GM12892 (cell line): ENCODE data around the gene P2RX5.
A peak's percentile ranks its signal among the peaks of the same experiment; 100 is the strongest.

Experiments
- DNase-seq: peaks from one replicate; pipeline ENCODE4 v3.0.0; 2011; ENCODE audit not compliant: insufficient read length
- FAIRE-seq: peaks from 2 replicates; lab custom pipeline; 2011; peaks lifted over from hg19 to GRCh38; lab: Jason Lieb, UNC
- POLR2A ChIP-seq: IDR thresholded peaks from 2 replicates; pipeline ENCODE4 v1.6.1; 2011; ENCODE audit warnings: low read depth, low read length, control low read depth
- POLR2AphosphoS5 ChIP-seq: IDR thresholded peaks from 2 replicates; pipeline ENCODE4 v1.6.1; 2011; ENCODE audit warnings: low read depth, low read length, control low read depth
- TAF1 ChIP-seq: IDR thresholded peaks from 2 replicates; pipeline ENCODE4 v1.6.1; 2011; ENCODE audit warnings: low read depth, mild to moderate bottlenecking, control low read depth, low read length, borderline replicate concordance

P2RX5 gene

DNA sequence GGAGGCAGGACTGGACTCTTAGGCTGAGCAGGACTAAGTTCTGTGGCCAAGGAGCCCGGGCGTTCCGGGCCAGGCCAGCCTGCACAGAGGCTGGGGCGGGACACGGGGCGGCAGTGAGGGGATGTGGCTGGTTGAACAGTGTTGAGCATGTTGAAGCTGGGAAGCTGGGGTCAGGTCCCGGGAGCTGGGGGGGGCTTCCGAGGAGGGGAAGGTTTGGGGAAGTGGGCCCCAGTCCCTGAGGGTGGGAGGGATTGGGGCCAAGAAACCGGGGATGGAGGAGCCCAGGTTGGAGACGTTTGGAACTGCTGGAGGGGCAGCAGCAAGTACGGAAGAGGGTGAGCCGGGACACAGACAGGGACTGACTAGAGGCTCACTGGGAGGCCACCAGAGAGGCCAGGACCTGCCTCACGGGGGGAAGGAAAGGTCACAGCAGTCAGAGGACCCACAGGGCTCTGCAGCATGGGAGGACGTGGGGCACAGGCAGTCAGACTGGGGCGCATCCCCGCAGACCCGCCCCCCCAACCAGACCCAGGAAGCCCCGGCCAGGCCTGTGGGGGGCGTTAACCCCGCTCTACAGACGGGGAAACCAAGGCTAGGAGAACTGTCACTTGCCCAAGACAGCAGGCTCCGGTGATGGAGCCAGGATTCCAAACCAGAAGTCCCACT is 37.0 kb downstream of the P2RX5 start:
- FAIRE-seq (no peak), DNase-seq (no peak)
- no peak for TF ChIP-seq TAF1
- no peak for TF ChIP-seq POLR2AphosphoS5
- TF ChIP-seq POLR2A: no peak

DNA sequence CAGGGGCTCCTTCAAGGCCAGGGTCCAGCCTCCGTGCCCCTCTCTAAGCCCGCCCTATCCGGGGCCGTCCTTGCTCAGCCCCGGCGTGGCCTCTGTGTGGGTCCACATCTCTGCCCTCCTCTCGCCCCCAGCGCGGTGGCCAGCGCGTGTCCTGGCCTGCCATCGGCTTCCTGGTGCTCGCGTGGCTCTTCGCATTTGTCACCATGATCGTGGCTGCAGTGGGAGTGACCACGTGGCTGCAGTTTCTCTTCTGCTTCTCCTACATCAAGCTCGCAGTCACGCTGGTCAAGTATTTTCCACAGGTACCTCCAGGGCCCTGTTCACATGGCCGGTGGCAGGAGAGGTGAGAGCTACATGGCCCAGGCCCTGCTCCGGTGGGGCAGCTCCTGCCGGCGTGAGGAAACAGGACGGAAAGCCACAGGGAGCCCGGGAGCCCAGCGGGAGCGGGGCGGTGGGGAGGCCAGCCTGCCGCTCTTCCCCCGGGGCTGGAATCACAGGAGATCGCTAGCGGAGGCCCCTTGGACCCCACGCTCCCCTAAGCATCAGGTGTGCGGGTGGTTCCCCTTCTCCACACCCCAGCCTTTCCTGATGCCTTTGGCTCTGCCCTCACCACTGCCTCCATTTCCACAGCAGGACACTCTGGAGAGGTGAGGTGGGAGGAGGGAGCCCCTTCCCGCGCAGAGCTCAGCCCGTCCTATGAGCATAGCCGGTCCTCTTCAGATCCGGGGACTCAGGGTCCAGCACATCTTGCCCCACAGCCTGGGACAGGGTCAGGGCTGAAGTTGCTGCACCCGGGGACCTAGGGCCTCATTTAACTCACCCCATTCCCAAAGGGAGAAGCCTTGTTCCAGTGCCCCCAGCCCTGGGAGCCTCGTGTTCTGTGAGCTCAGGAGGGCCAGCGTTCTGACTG is 37.8 kb downstream of the P2RX5 start:
- FAIRE-seq (no peak), DNase-seq (no peak)
- no peak for TF ChIP-seq POLR2A
- no peak for TF ChIP-seq POLR2AphosphoS5
- TF ChIP-seq TAF1: no peak

DNA sequence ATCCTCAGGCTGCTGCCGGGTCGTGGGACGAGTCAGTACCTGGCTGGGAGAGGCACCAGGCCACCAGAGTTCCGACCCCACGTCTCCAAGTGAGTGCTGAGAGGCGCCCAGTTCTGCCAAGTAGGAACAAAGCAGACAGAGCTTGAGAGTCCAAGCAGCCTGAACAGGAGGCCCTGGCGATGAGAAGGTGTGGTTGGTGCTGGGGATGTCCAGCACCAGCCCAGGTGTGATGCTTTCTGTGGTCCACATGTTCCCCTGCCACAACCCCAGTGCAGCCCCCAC is 38.4 kb downstream of the P2RX5 start:
- no peak for FAIRE-seq
- no peak for TF ChIP-seq POLR2AphosphoS5
- TF ChIP-seq POLR2A: no peak
- no peak for TF ChIP-seq TAF1
- DNase-seq: no peak

DNA sequence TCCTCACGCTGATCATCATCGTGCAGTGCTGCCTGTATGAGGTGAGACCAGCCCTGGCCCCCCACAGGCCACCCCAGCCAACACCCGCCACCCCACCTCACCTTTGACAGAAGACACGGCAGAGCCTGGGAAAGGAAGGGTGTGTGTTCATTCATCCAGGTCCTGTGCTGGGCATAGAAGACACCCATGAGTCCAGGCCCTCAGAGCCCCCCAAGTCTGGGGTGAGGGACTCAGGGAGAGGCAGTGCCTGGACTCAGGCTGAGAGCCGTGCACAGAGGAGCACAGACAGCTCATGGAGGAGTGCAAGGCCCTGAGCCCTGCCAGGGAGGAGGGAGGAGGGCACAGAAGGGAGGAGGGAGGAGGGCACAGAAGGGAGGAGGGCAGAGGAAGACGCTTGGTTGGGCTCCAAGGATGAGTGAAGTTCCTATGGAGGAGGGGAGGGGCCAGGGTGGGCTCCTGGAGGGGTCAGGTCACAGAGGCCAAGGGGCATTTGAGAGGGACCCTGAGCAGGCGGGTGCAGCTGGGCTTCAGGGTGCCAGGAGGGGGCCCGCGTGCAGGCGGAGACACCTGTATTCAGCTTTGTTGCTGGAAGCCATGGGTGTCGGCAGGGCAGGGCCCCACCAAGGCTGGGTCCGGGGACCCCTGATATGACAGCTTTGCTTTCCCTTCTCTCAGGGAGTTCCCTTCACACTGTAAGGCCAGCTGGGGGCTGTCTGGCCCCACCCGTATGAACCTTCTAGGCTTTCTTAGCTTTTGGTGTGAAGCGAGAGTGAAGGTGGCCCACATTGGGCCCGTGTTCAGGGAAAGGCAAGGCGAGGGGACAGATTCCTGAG is 39.0 kb downstream of the P2RX5 start:
- no peak for FAIRE-seq
- no peak for DNase-seq
- no peak for TF ChIP-seq POLR2A

- DNase-seq: no peak
- FAIRE-seq: no peak
- no peak for TF ChIP-seq TAF1
- TF ChIP-seq POLR2A: no peak
- no peak for TF ChIP-seq POLR2AphosphoS5
Observed at GRCh38 chr17:3656353-3656752, 39.6 kb downstream of the P2RX5 start.

DNA sequence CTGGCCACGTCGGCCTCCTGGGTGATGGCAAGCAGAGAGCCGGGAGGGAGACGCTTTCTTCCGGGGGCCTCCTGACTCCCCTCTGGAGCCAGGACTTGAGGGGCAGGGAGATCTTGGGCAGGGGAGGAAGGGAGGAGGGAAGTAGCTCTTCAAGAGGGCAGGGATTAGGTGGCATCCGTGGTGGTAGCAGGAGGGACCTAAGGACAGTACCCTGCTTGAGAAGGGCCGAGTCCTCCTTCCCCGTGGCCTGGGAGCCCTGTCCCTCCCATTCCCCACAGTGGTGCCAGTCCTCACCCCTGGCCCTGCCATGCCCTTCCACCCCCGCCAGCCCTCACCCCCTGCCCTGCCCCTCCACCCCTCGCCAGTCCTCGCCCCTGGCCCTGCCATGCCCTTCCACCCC is 40.2 kb downstream of the P2RX5 start:
- DNase-seq (no peak), FAIRE-seq (no peak)
- no peak for TF ChIP-seq POLR2A
- no peak for TF ChIP-seq POLR2AphosphoS5
- TF ChIP-seq TAF1: no peak

GRCh38 chr17:3647769-3648555 is 48.0 kb downstream of the P2RX5 start:
- TF ChIP-seq POLR2A (no peak), POLR2AphosphoS5 (no peak), TAF1 (no peak)
- DNase-seq (no peak), FAIRE-seq (no peak)

DNA sequence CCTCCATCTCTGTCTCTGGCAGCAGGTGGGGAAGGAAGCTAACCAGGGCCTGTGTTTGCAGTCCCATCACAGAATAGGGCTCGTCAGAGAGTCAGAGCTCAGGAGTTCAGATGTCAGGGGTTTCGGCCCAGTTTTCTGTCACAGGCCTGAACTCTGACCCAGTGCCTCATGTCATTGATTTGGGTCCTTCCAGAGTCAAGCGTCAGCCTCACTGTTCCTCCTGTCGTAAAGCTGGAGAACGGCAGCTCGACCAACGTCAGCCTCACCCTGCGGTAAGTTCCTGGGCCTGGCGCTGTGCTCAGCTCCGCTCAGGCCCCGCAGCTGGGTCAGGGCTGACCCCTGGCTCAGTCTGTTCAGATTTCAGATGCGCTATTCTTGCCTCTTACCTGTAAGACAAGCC is 48.7 kb downstream of the P2RX5 start:
- no peak for DNase-seq
- TF ChIP-seq TAF1: no peak
- no peak for TF ChIP-seq POLR2A
- FAIRE-seq: no peak

GRCh38 chr17:3645310-3645709 is 50.6 kb downstream of the P2RX5 start:
- DNase-seq (no peak), FAIRE-seq (no peak)
- TF ChIP-seq POLR2AphosphoS5: no peak
- no peak for TF ChIP-seq TAF1
- no peak for TF ChIP-seq POLR2A

DNA sequence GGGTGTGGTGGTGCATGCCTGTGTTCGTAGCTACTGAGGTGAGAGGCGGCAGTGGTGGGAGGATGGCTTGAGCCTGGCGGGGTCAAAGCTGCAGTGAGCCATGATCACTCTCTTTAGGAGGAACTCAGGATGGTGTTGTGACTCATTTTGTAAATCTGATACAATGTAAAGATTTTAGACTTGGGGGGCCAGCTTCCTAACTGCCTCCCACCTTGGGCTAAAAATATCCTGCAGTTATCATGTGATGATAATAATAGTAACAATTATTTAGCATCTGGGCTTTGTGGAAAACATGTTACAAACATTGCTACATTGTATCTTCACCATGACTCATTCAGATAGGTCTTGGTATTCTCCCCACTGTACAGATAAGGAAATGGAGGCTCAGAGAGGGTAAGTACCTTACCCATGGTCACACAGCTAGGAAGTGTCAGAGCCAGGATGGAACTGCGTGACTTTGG is 52.0 kb downstream of the P2RX5 start:
- DNase-seq (no peak), FAIRE-seq (peak; percentile 73)
- TF ChIP-seq TAF1 (no peak), POLR2AphosphoS5 (no peak)

- no peak for TF ChIP-seq POLR2AphosphoS5
- no peak for TF ChIP-seq TAF1
- TF ChIP-seq POLR2A: no peak
- DNase-seq (no peak), FAIRE-seq (no peak)
Observed at GRCh38 chr17:3641717-3642486, 54.1 kb downstream of the P2RX5 start.
